Spleen (tissue), 11 donors: ENCODE measurements around the gene DLD. TPM values are rescaled to one million over a fixed set of nuclear protein-coding genes. Genes with fewer than 3 reads are reported as not detected.
A peak's percentile ranks its signal among the peaks of the same experiment; 100 is the strongest.

Source experiments
- DNase-seq: peaks from one replicate; pipeline ENCODE4 v3.0.0-alpha.2; 2020
- H3K27ac ChIP-seq, 8 donors: fragments of 200-600 bp; sonication (generic) in 7 of 8; 1 replicate in 4 of 8; 2 replicates in 4 of 8; pipeline versions ENCODE4 v1.5.0 to v1.8.0; 2016 to 2021; ENCODE audit warnings: inconsistent platforms in 4 of 8, mild to moderate bottlenecking in 4 of 8, moderate library complexity in 1 of 8
- H3K27me3 ChIP-seq, 7 donors: fragments of 200-600 bp; sonication (generic) in 6 of 7; replicated peaks in 1 of 7; 1 replicate in 4 of 7; 2 replicates in 3 of 7; pipeline versions ENCODE4 v1.5.0 to v1.8.0; 2016 to 2021; ENCODE audit warnings: inconsistent platforms in 3 of 7, mild to moderate bottlenecking in 1 of 7
- H3K36me3 ChIP-seq, 6 donors: fragments of 200-600 bp; sonication (generic) in 5 of 6; 1 replicate in 4 of 6; 2 replicates in 2 of 6; pipeline versions ENCODE4 v1.5.0 to v1.8.0; 2016 to 2021; ENCODE audit warnings: inconsistent platforms in 2 of 6
- H3K4me1 ChIP-seq, 6 donors: fragments of 200-600 bp; sonication (generic) in 5 of 6; 1 replicate in 3 of 6; 2 replicates in 3 of 6; pipeline versions ENCODE4 v1.5.0 to v1.8.0; 2016 to 2021; ENCODE audit warnings: inconsistent platforms in 3 of 6
- H3K4me3 ChIP-seq, 8 donors: fragments of 200-600 bp; sonication (generic) in 7 of 8; 1 replicate in 4 of 8; 2 replicates in 4 of 8; pipeline versions ENCODE4 v1.5.0 to v1.8.0; 2016 to 2021; ENCODE audit warnings: inconsistent platforms in 4 of 8, mild to moderate bottlenecking in 4 of 8, moderate library complexity in 2 of 8
- H3K9me3 ChIP-seq, 8 donors: fragments of 200-600 bp; sonication (generic) in 7 of 8; 1 replicate in 4 of 8; 2 replicates in 4 of 8; pipeline versions ENCODE4 v1.5.0 to v1.8.0; 2016 to 2021; ENCODE audit warnings: inconsistent platforms in 4 of 8
- CTCF ChIP-seq, 11 experiments: fragments of 200-600 bp in 7 of 11; fragments of 450-650 bp in 4 of 11; sonication (generic) in 4 of 11; IDR thresholded peaks in 8 of 11; conservative IDR thresholded peaks in 3 of 11; 1 replicate in 7 of 11; 2 replicates in 4 of 11; pipeline versions ENCODE4 v1.4.0 to v1.8.0; 2016 to 2021; ENCODE audit warnings: antibody characterized with exemption in 11 of 11, inconsistent platforms in 4 of 11, mild to moderate bottlenecking in 1 of 11
- POLR2A ChIP-seq, 3 donors: fragments of 450-650 bp; IDR thresholded peaks; one replicate each; pipeline ENCODE4 v1.5.1; 2017; ENCODE audit warnings: antibody characterized with exemption in 3 of 3, mild to moderate bottlenecking in 1 of 3
- POLR2AphosphoS5 ChIP-seq, 3 donors: sonication (generic); formaldehyde crosslinking; IDR thresholded peaks; one replicate each; pipeline ENCODE4 v1.5.1; 2017; ENCODE audit warnings: antibody characterized with exemption in 3 of 3
- WGBS, 5 donors: extraction: QIAGEN DNeasy Blood & Tissue Kit in 3 of 5; methylation state at CpG; one replicate each; pipeline versions ENCODE4 v1.1.5 to v1.1.7; 2013 to 2018; 5-methylcytosine and 5-hydroxymethylcytosine counted together
- intact Hi-C: fragments of 100-400 bp; cut with DNase I; formaldehyde crosslinking; loops from one replicate; pipeline ENCODE4 v1.15.0; 2023; ENCODE audit warnings: low total_unique reads
- polyA plus RNA-seq, 3 donors: library from polyadenylated mRNA; stranded (reverse); fragments of 200-250 nt; gene quantifications; one replicate each; pipeline ENCODE4 v1.2.1, GENCODE V29; 2013
- total RNA-seq, 7 donors: library from RNA; depleted of rRNA in 3 of 7; stranded (reverse); fragments of >200 nt in 3 of 7; fragmentation: NEBNext Ultra II Directional in 4 of 7; extraction: Animal tissue kit (Norgen Biotek cat#: 25700) in 4 of 7; gene quantifications; one replicate each; pipeline versions ENCODE4 v1.1.0 to v1.2.1, GENCODE V29; 2016 to 2021
- donor health status: healthy with polysubstance abuse.
- donor health status: DM: no; HTN: no; CAD: no; lungs with moderate emphysema.
- donor health status: DM: no; HTN: no; CAD: no.
- donor health status: Bipolar disorder and iron deficiency.
- donor health status: healthy.
- donor health status: DM: no; HTN: no; CAD: no.
- donor health status: DM: yes; HTN: yes; CAD: no.

DLD gene
- total and polyA plus RNA-seq, 10 donors, result 19.6 to 114 (median 59.9) TPM

DNA sequence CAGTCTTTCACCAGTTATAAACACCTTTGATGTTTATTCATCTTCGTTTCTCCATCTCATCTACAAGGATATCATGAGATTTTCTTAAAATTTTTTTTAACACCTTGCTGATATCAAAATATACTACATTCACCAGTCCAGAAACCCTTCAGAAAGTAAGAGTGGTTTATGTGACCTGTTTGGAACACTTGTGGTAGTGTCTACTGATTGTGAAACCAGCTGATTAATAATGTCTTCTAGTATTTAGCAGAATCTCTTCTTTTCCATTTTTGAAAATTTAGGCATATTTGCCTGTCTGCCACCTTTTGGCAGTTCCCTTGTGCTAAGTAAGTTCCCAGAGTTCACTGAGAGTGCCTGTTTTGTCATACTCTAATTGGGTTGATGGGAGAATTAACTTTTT lies 18.5 kb downstream of the DLD start:
- Histone ChIP-seq H3K27ac (no peak overlapping the region), H3K4me3 (no peak overlapping the region), H3K4me1 (peaks cover 0 to 37% (median 12%) of the 10 kb centered on the region in 6 donors), H3K27me3 (no peaks in the 10 kb centered on the region), H3K9me3 (peaks cover 0 to 3% (median 0%) of the 10 kb centered on the region in 8 donors), H3K36me3 (peaks cover 0 to 99% (median 66%) of the 10 kb centered on the region in 6 donors)
- DNase-seq, result no peak
- WGBS, 5 donors, result 86 to 98% (median 93%) methylated on average over 1 of the region's 1 CpG
- intact Hi-C loops, result no loop called here
- no peak for TF ChIP-seq POLR2AphosphoS5 (IDR thresholded peaks at IDR 0.05)
- no peak for TF ChIP-seq POLR2A (IDR thresholded peaks at IDR 0.05)
- no peak for TF ChIP-seq CTCF (IDR thresholded peaks at IDR 0.05 in 8 of 11, conservative IDR thresholded peaks at IDR 0.05 in 3 of 11)

DNA sequence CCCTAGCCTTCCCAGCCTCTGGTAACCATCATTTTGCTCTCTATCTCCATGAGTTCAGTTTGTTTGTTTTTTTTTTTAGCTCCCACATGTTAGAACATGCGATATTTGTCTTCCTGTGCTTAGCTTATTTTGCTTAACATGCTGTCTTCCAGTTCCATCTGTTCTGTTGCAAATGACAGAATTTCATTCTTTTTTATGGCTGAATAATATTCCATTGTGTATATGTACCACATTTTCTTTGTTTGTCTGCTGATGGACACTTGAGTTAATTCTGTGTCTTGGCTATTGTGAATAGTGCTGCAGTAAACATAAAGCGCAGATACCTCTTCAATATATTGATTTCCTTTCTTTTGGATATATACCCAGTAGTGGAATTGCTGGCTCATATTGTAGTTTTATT lies 21.0 kb downstream of the DLD start:
- TF ChIP-seq CTCF (IDR thresholded peaks at IDR 0.05 in 8 of 11, conservative IDR thresholded peaks at IDR 0.05 in 3 of 11) (no peak), POLR2AphosphoS5 (IDR thresholded peaks at IDR 0.05) (no peak), POLR2A (IDR thresholded peaks at IDR 0.05) (no peak)
- WGBS, 5 donors, result 74 to 99% (median 99%) methylated on average over 2 of the region's 2 CpGs
- Histone ChIP-seq H3K4me3 (no peak overlapping the region), H3K36me3 (peaks cover 0 to 99% (median 60%) of the 10 kb centered on the region in 6 donors), H3K4me1 (peaks cover 0 to 47% (median 19%) of the 10 kb centered on the region in 6 donors), H3K27ac (no peak overlapping the region), H3K9me3 (peaks cover 0 to 3% (median 0%) of the 10 kb centered on the region in 8 donors), H3K27me3 (no peaks in the 10 kb centered on the region)
- no peak for DNase-seq
- intact Hi-C loops, result no loop called here

DNA sequence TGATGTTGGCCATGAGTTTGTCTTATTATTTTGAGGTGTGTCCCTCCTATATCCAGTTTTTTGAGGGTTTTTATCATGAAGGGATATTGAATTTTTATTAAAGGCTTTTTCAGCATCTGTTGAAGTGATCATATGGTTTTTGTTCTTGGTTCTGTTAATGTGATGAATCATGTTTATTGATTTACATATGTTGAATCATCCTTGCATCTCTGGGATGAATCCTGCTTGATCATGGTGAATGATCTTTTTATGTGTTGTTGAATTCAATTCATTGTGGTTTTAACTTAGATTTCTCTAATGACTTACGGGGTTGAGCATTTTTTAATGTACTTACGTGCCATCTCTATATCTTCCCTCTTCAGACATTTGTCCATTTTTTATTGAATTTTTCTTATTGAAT lies 22.9 kb downstream of the DLD start:
- WGBS, 5 donors, result 92 to 99% (median 98%) methylated on average over 2 of the region's 2 CpGs
- intact Hi-C loops, result no loop called here
- TF ChIP-seq CTCF (IDR thresholded peaks at IDR 0.05 in 8 of 11, conservative IDR thresholded peaks at IDR 0.05 in 3 of 11), result no peak
- no peak for TF ChIP-seq POLR2A (IDR thresholded peaks at IDR 0.05)
- no peak for TF ChIP-seq POLR2AphosphoS5 (IDR thresholded peaks at IDR 0.05)
- peak overlapping the region in 1 of 8 donors; percentile 61 for H3K27ac ChIP-seq
- DNase-seq, result no peak
- peaks cover 2 to 99% (median 59%) of the 10 kb centered on the region in 6 donors for H3K36me3 ChIP-seq
- H3K4me1 ChIP-seq, result peaks cover 0 to 38% (median 12%) of the 10 kb centered on the region in 6 donors
- no peaks in the 10 kb centered on the region for H3K27me3 ChIP-seq
- H3K4me3 ChIP-seq, result no peak overlapping the region
- peaks cover 0 to 3% (median 0%) of the 10 kb centered on the region in 8 donors for H3K9me3 ChIP-seq

GRCh38 chr7:107914831-107915230 lies 23.8 kb downstream of the DLD start:
- H3K4me1 ChIP-seq, result peaks cover 0 to 40% (median 12%) of the 10 kb centered on the region in 6 donors
- H3K36me3 ChIP-seq, result peaks cover 7 to 99% (median 62%) of the 10 kb centered on the region in 6 donors
- 8 to 26% (median 16%) methylated on average over 1 of the region's 1 CpG for WGBS, 5 donors
- TF ChIP-seq CTCF (IDR thresholded peaks at IDR 0.05 in 8 of 11, conservative IDR thresholded peaks at IDR 0.05 in 3 of 11) (no peak), POLR2A (IDR thresholded peaks at IDR 0.05) (no peak), POLR2AphosphoS5 (IDR thresholded peaks at IDR 0.05) (no peak)
- H3K27me3 ChIP-seq, result no peaks in the 10 kb centered on the region
- no peak overlapping the region for H3K4me3 ChIP-seq
- intact Hi-C loops, result no loop called here
- no peak for DNase-seq
- H3K27ac ChIP-seq, result peak overlapping the region in 5 of 8 donors; percentile 25 to 61 (median 48)
- H3K9me3 ChIP-seq, result peaks cover 0 to 3% (median 0%) of the 10 kb centered on the region in 8 donors
